HG03135 (cell line): ENCODE data around the gene CSN1S1.

Experiments used
- ATAC-seq: cut with Tn5 transposase; IDR thresholded peaks from one replicate; pipeline ENCODE4 v1.9.1; 2021; ENCODE audit warnings: mild to moderate bottlenecking, moderate library complexity; ENCODE audit not compliant: unreplicated experiment

CSN1S1 gene

GRCh38 chr4:69986663-69987062 is 55.8 kb downstream of the CSN1S1 start:
- no peak for ATAC-seq

GRCh38 chr4:69991016-69991415 is 60.1 kb downstream of the CSN1S1 start:
- ATAC-seq, result no peak

GRCh38 chr4:69994782-69995181 is 63.9 kb downstream of the CSN1S1 start:
- ATAC-seq, result no peak

- no peak for ATAC-seq
These were observed 64.7 kb downstream of the CSN1S1 start, which contains the start of gene STATH for GRCh38 chr4:69995526-69996016. STATH (plus strand) TSS chr4:69995966; CDS start chr4:69998438, 2,472 bp downstream.
